DMS114 treated with DMSO at 0.1 percent for 48 hours (cell line): ENCODE measurements around the gene XIST.
"Not testable (repeated sequence)": the region's sequence is repeated elsewhere in the genome, so short reads cannot be mapped to it uniquely, and the experiment has no call there.

ENCODE experiments used
- DNase-seq: peaks from one replicate; lab custom pipeline; 2025; ENCODE audit not compliant: unreplicated experiment; lab: John Stamatoyannopoulos, UW

XIST gene

DNA sequence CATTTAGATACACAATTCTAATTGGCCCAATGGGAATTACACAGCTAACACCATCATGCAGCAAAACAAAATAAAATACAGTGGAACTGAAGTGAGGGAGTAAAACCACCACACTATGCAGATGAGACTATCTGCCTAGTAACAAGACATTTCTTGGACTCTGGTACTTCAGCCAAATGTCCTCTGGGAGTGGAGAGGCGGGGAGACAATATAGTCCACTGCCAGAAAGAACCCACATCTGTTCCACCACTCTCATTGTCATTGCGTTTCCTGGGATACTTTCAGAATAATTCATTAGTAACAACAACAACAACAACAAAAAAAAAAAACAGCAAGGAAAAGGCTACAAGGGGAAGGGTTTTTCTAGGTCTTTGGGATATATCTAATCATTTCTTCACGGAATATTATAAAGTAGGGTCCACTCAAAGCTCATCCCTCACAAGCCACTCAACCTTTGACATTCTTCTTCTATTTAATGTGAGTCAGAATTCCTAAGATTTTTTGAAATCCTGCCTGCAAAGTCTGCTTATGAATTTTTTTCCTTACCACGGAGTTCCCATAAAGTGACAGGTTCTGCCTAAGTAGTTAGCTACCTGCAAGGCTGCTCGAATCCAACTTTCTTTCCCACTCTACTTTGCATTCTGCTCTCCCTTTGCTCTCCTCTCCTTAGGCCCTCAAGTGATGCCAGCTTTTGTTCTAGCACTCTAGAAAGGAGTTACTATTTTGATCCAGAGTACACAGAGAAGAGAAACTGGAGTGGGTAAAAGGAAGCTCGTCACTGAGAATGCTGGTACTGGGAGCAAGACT lies 34.9 kb downstream of the XIST start:
- no peak for DNase-seq

DNA sequence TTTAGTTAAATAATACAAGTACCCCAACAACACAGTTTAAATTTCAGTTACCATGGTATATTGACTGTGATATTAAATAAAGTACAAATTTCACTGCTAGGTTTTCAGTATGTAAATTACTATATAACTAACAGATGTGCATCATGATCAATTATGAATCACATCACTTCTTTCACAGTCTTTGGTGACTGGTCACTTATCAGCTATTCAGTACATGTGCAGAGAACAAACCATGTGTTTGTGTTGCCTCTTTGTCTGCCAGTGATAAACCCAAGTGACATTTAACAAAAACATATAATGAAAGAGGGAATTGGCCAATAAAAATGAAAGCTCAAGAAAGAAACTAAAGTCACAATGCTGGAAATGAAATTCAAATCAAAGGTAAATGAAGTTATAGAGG lies 40.3 kb downstream of the XIST start:
- no peak for DNase-seq

DNA sequence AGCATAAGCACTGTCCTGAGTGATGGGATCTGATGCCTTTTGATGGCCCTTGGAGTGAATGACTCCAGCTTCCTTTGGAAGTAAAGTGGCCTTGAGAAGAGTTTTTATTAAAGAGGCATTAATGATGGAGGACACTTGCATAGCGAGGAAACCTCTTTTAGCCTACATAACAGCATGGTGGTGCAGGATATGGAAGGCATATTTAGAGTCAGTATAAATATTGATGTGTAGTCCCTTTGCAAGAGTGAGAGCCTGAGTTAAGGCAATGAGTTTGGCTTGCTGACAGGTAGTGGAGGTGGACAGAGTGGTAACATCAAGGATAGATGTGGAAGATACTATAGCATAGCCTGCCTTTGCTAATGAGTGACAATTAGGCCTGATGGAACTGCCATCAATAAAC lies 48.4 kb downstream of the XIST start:
- DNase-seq = not testable (repeated sequence)

DNA sequence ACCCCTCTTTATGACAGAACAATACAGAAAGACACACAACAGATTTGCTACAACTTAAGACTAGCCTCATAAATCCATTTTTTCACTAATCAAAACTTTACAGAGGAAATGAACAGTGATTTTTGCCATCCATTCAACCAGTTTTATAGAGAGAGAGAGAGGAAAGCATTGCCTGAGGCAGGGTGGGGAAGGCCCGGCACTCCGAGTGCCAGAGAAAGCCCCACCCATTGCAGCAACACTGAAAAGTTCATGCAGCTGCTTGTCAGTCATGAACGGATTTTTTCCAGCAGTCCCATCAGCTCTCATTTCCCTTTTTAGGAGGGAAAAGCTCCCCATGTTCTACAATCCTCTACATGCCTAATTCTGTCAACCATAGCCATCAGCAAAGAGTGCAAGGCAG lies 52.6 kb downstream of the XIST start:
- DNase-seq = no peak

DNA sequence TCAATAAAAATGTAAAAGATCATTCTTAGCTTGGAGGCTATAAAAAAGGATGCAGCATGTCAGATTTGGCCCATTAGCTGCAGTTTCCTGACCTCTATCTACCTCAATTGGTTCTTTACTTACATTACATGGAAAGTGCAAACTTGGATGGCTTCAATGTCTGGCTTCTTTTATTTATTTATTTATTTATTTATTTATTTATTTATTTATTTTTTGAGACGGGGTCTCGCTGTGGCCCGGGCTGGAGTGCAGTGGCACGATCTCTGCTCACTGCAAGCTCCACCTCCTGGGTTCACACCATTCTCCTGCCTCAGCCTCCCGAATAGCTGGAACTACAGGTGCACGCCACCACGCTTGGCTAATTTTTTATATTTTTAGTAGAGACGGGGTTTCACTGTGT lies 60.0 kb downstream of the XIST start:
- not testable (repeated sequence) for DNase-seq

DNA sequence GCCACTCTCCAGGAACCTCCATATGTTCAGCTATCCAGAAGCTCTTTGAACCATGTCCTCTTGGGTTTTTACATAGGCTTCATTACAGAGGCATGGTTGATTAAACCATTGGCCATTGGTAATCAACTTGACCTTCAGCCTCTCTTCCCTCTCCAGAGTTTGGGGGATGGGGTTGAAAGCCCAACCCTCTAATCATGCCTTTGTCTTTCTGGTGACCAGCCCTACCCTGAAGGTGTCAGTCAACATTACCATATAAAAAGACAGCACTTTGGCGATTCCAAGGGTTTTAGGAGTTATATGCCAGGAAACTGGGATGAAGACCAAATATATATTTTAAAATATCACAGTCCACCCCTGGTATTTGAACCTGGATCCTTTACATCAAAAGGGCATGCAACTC lies 67.0 kb downstream of the XIST start:
- no peak for DNase-seq
